ENCODE data around the gene CINP.

CINP gene

GRCh38 chr14:102378830-102379229, 16.1 kb upstream of the CINP start:
- H2AFZ ChIP-seq (ENCODE audit: low read length), result no peak overlapping the region
- H3K27me3 ChIP-seq (replicated peaks; ENCODE audit: insufficient read depth, low read length), result no peaks in the 10 kb centered on the region
- H3K9ac ChIP-seq (ENCODE audit: low read length), result no peak overlapping the region
- no peaks in the 10 kb centered on the region for H3K4me1 ChIP-seq (ENCODE audit: low read length)
- H3K4me2 ChIP-seq (ENCODE audit: low read depth, low read length), result no peak overlapping the region
- H4K20me1 ChIP-seq (ENCODE audit: insufficient read depth, low read length), result no peaks in the 10 kb centered on the region
- no peak overlapping the region for H3K27ac ChIP-seq (ENCODE audit: low read length)
- no peaks in the 10 kb centered on the region for H3F3A ChIP-seq (ENCODE audit: insufficient read depth, low read length)
- H3K4me3 ChIP-seq (ENCODE audit: low read length), result no peak overlapping the region
- H3K79me2 ChIP-seq (ENCODE audit: low read length), result no peaks in the 10 kb centered on the region
- no peaks in the 10 kb centered on the region for H3K9me3 ChIP-seq (replicated peaks; ENCODE audit: insufficient read depth, low read length)
- no peaks in the 10 kb centered on the region for H3K9me2 ChIP-seq (replicated peaks; ENCODE audit: insufficient read depth, low read length)
- TF ChIP-seq EZH2 (optimal IDR thresholded peaks at IDR 0.05; ENCODE audit: low read depth, low read length) (no peak), EZH2phosphoT487 (IDR thresholded peaks at IDR 0.05; ENCODE audit: low read length) (no peak), CTCF (IDR thresholded peaks at IDR 0.05; ENCODE audit: low read length) (no peak)
- no peak for DNase-seq
- H3K36me3 ChIP-seq (replicated peaks; ENCODE audit: insufficient read depth, low read length), result no peaks in the 10 kb centered on the region

GRCh38 chr14:102377696-102378095, 15.0 kb upstream of the CINP start:
- Histone ChIP-seq H3K9ac (ENCODE audit: low read length) (no peak overlapping the region), H3K4me2 (ENCODE audit: low read depth, low read length) (no peak overlapping the region)

GRCh38 chr14:102375119-102375518, 12.4 kb upstream of the CINP start:
- H3K4me2 ChIP-seq (ENCODE audit: low read depth, low read length), result no peak overlapping the region
- H2AFZ ChIP-seq (ENCODE audit: low read length), result no peak overlapping the region
- H3K4me3 ChIP-seq (ENCODE audit: low read length), result no peak overlapping the region
- no peak overlapping the region for H3K9ac ChIP-seq (ENCODE audit: low read length)
- no peak for DNase-seq
- TF ChIP-seq CTCF (IDR thresholded peaks at IDR 0.05; ENCODE audit: low read length), result no peak
- no peak for TF ChIP-seq EZH2phosphoT487 (IDR thresholded peaks at IDR 0.05; ENCODE audit: low read length)
- TF ChIP-seq EZH2 (optimal IDR thresholded peaks at IDR 0.05; ENCODE audit: low read depth, low read length), result no peak
- H3F3A ChIP-seq (ENCODE audit: insufficient read depth, low read length), result no peaks in the 10 kb centered on the region
- no peaks in the 10 kb centered on the region for H3K4me1 ChIP-seq (ENCODE audit: low read length)
- H3K9me2 ChIP-seq (replicated peaks; ENCODE audit: insufficient read depth, low read length), result no peaks in the 10 kb centered on the region
- H3K9me3 ChIP-seq (replicated peaks; ENCODE audit: insufficient read depth, low read length), result no peaks in the 10 kb centered on the region
- H4K20me1 ChIP-seq (ENCODE audit: insufficient read depth, low read length), result no peaks in the 10 kb centered on the region
- no peak overlapping the region for H3K27ac ChIP-seq (ENCODE audit: low read length)
- no peaks in the 10 kb centered on the region for H3K27me3 ChIP-seq (replicated peaks; ENCODE audit: insufficient read depth, low read length)
- H3K36me3 ChIP-seq (replicated peaks; ENCODE audit: insufficient read depth, low read length), result no peaks in the 10 kb centered on the region
- H3K79me2 ChIP-seq (ENCODE audit: low read length), result no peaks in the 10 kb centered on the region

More at GRCh38 chr14:102377696-102378095, 15.0 kb upstream of the CINP start:
- no peaks in the 10 kb centered on the region for H3K36me3 ChIP-seq (replicated peaks; ENCODE audit: insufficient read depth, low read length)
- H3K9me3 ChIP-seq (replicated peaks; ENCODE audit: insufficient read depth, low read length), result no peaks in the 10 kb centered on the region
- no peaks in the 10 kb centered on the region for H3K27me3 ChIP-seq (replicated peaks; ENCODE audit: insufficient read depth, low read length)
- DNase-seq, result no peak
- no peaks in the 10 kb centered on the region for H3K4me1 ChIP-seq (ENCODE audit: low read length)
- no peak overlapping the region for H3K4me3 ChIP-seq (ENCODE audit: low read length)
- no peaks in the 10 kb centered on the region for H3K79me2 ChIP-seq (ENCODE audit: low read length)
- no peak overlapping the region for H3K27ac ChIP-seq (ENCODE audit: low read length)
- no peaks in the 10 kb centered on the region for H3K9me2 ChIP-seq (replicated peaks; ENCODE audit: insufficient read depth, low read length)
- H2AFZ ChIP-seq (ENCODE audit: low read length), result no peak overlapping the region
- no peaks in the 10 kb centered on the region for H3F3A ChIP-seq (ENCODE audit: insufficient read depth, low read length)
- TF ChIP-seq EZH2 (optimal IDR thresholded peaks at IDR 0.05; ENCODE audit: low read depth, low read length), result no peak
- no peak for TF ChIP-seq EZH2phosphoT487 (IDR thresholded peaks at IDR 0.05; ENCODE audit: low read length)
- no peak for TF ChIP-seq CTCF (IDR thresholded peaks at IDR 0.05; ENCODE audit: low read length)
- H4K20me1 ChIP-seq (ENCODE audit: insufficient read depth, low read length), result no peaks in the 10 kb centered on the region
